Mesenchymal stem cell (in vitro differentiated cells and primary cell): ENCODE results near the gene KBTBD8.
A peak's percentile ranks its signal among the peaks of the same experiment; 100 is the strongest.

Experiments
- DNase-seq: peaks from one replicate; pipeline ENCODE4 v3.0.0-alpha.2; 2013
- H2AFZ ChIP-seq: one replicate; pipeline ENCODE4 v1.6.1; 2013; ENCODE audit warnings: low read depth, mild to moderate bottlenecking, control low read depth, inconsistent platforms, low read length, moderate library complexity
- H2AK5ac ChIP-seq: 2 replicates; pipeline ENCODE4 v1.6.1; 2013; ENCODE audit warnings: low read length, moderate library complexity, mild to moderate bottlenecking, inconsistent platforms; ENCODE audit not compliant: severe bottlenecking
- H2BK120ac ChIP-seq: one replicate; pipeline ENCODE4 v1.6.1; 2013; ENCODE audit warnings: low read depth, mild to moderate bottlenecking, inconsistent platforms, low read length, moderate library complexity
- H2BK12ac ChIP-seq, 2 experiments: one replicate each; pipeline ENCODE4 v1.6.1; 2013; ENCODE audit warnings: inconsistent platforms in 2 of 2, low read length in 2 of 2, mild to moderate bottlenecking in 2 of 2, moderate library complexity in 2 of 2, control low read depth in 1 of 2
- H2BK15ac ChIP-seq: one replicate; pipeline ENCODE4 v1.6.1; 2013; ENCODE audit warnings: mild to moderate bottlenecking, low read depth, inconsistent platforms; ENCODE audit not compliant: poor library complexity, severe bottlenecking
- H2BK5ac ChIP-seq: 2 replicates; pipeline ENCODE4 v1.6.1; 2013; ENCODE audit warnings: low read depth, mild to moderate bottlenecking, low read length, control low read depth, inconsistent platforms; ENCODE audit not compliant: poor library complexity, severe bottlenecking
- H3K14ac ChIP-seq, 2 experiments: one replicate each; pipeline ENCODE4 v1.6.1; 2013; ENCODE audit warnings: inconsistent platforms in 2 of 2, low read length in 2 of 2, control low read depth in 1 of 2, mild to moderate bottlenecking in 1 of 2, moderate library complexity in 1 of 2
- H3K18ac ChIP-seq, 2 experiments: one replicate each; pipeline ENCODE4 v1.6.1; 2013; ENCODE audit warnings: inconsistent platforms in 2 of 2, low read length in 2 of 2, control low read depth in 1 of 2, low read depth in 1 of 2, mild to moderate bottlenecking in 1 of 2
- H3K23ac ChIP-seq, 2 experiments: one replicate each; pipeline ENCODE4 v1.6.1; 2013; ENCODE audit warnings: inconsistent platforms in 2 of 2, low read length in 2 of 2, mild to moderate bottlenecking in 2 of 2, moderate library complexity in 2 of 2, control low read depth in 1 of 2
- H3K27ac ChIP-seq: 2 replicates; pipeline ENCODE4 v1.5.1; 2013; ENCODE audit warnings: mild to moderate bottlenecking, moderate library complexity, low read length, control low read depth, inconsistent platforms; ENCODE audit not compliant: poor library complexity, severe bottlenecking
- H3K27me3 ChIP-seq, 2 experiments: 2 replicates each; pipeline versions ENCODE4 v1.6.1 to v1.7.0; 2013; ENCODE audit warnings: low read length in 2 of 2, mild to moderate bottlenecking in 2 of 2, moderate library complexity in 2 of 2, control low read depth in 1 of 2, inconsistent platforms in 1 of 2; ENCODE audit not compliant: control insufficient read depth in 1 of 2, insufficient read depth in 1 of 2
- H3K36me3 ChIP-seq, 2 experiments: 2 replicates each; pipeline versions ENCODE4 v1.6.1 to v1.7.0; 2013; ENCODE audit warnings: low read length in 2 of 2, control low read depth in 1 of 2, inconsistent platforms in 1 of 2, low read depth in 1 of 2, mild to moderate bottlenecking in 1 of 2; ENCODE audit not compliant: insufficient read depth in 2 of 2, control insufficient read depth in 1 of 2
- H3K4ac ChIP-seq, 2 experiments: one replicate each; pipeline ENCODE4 v1.6.1; 2013; ENCODE audit warnings: inconsistent platforms in 2 of 2, low read length in 2 of 2, mild to moderate bottlenecking in 2 of 2, moderate library complexity in 2 of 2, control low read depth in 1 of 2, low read depth in 1 of 2
- H3K4me1 ChIP-seq: 2 replicates; pipeline ENCODE4 v1.6.1; 2013; ENCODE audit warnings: low read depth, low read length, control low read depth; ENCODE audit not compliant: control insufficient read depth, insufficient read depth
- H3K4me2 ChIP-seq: 2 replicates; pipeline ENCODE4 v1.6.1; 2013; ENCODE audit warnings: low read length, mild to moderate bottlenecking, inconsistent platforms; ENCODE audit not compliant: poor library complexity, severe bottlenecking
- H3K4me3 ChIP-seq, 2 experiments: 2 replicates each; pipeline versions ENCODE4 v1.5.1 to v1.7.0; 2013; ENCODE audit warnings: low read length in 2 of 2, mild to moderate bottlenecking in 2 of 2, control low read depth in 1 of 2, low read depth in 1 of 2; ENCODE audit not compliant: insufficient read depth in 1 of 2
- H3K79me1 ChIP-seq: replicated peaks from 2 replicates; pipeline ENCODE4 v1.6.1; 2013; ENCODE audit warnings: mild to moderate bottlenecking, control low read depth, low read length, inconsistent platforms; ENCODE audit not compliant: poor library complexity, severe bottlenecking
- H3K9ac ChIP-seq: 2 replicates; pipeline ENCODE4 v1.7.0; 2013; ENCODE audit warnings: mild to moderate bottlenecking, low read length, moderate library complexity
- H3K9me3 ChIP-seq: 2 replicates; pipeline ENCODE4 v1.7.0; 2013; ENCODE audit warnings: mild to moderate bottlenecking, low read length; ENCODE audit not compliant: control insufficient read depth
- H4K8ac ChIP-seq: one replicate; pipeline ENCODE4 v1.6.1; 2013; ENCODE audit warnings: inconsistent platforms, mild to moderate bottlenecking, low read length, moderate library complexity
- H4K91ac ChIP-seq: one replicate; pipeline ENCODE4 v1.6.1; 2013; ENCODE audit warnings: mild to moderate bottlenecking, low read length, inconsistent platforms
- WGBS: methylation state at CpG from one replicate; pipeline ENCODE4 v1.1.7; 2013; ENCODE audit warnings: mixed read lengths; 5-methylcytosine and 5-hydroxymethylcytosine counted together

KBTBD8 gene

DNA sequence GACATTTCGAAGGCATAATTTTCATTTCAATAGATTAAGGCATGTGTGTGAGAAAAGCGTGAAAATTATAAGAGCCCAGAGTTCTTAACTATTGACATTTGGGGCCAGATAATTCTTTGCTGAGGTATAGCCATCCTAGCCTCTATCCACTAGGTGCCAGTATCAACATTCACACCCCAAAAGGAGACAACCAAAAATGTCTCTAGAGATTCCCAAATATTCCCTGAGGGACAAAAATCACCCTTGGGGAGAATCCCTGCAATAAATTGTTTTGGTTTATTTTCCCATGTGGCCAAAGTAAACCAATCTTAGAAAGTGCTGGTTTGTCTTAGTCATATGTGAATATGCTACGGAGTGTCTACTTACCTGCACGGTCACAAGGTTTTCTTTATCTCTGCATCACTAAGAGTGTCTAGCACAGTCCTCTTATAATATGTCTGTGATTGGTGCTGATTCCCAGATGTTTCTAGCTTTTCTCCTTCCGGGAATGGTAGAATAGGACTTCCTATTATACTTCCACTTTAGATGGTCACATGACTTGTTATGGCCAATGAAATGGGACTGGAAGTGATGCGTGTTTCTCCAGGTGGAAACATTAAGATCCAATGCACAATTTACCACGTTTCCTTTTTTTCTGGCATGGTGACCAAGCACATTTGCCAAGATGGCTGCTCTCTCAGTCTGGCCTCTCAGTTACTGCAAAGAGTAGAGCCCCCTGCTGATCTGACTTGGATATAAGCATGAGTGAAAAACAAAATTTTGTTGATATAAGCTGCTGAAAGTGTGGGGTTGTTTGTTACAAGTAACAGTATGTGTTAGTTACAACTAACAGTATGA is 8.0 kb upstream of the KBTBD8 start:
- no peak overlapping the region for H3K4me3 ChIP-seq
- no peak overlapping the region for H3K23ac ChIP-seq
- no peak overlapping the region for H4K8ac ChIP-seq
- no peak overlapping the region for H3K27ac ChIP-seq
- no peak overlapping the region for H3K4ac ChIP-seq
- no peak overlapping the region for H2AFZ ChIP-seq
- no peaks in the 10 kb centered on the region for H3K36me3 ChIP-seq
- no peak overlapping the region for H3K18ac ChIP-seq
- H3K4me2 ChIP-seq, result no peak overlapping the region
- DNase-seq, result no peak
- no peak overlapping the region for H2AK5ac ChIP-seq
- H3K9me3 ChIP-seq, result no peaks in the 10 kb centered on the region
- no peak overlapping the region for H3K9ac ChIP-seq
- no peak overlapping the region for H2BK5ac ChIP-seq
- no peak overlapping the region for H2BK120ac ChIP-seq
- no peak overlapping the region for H4K91ac ChIP-seq
- H3K14ac ChIP-seq, result no peak overlapping the region
- no peaks in the 10 kb centered on the region for H3K27me3 ChIP-seq
- H2BK15ac ChIP-seq, result no peak overlapping the region
- 97% methylated on average over 6 of the region's 7 CpGs for WGBS
- no peaks in the 10 kb centered on the region for H3K79me1 ChIP-seq
- no peak overlapping the region for H2BK12ac ChIP-seq
- no peaks in the 10 kb centered on the region for H3K4me1 ChIP-seq

GRCh38 chr3:66991459-66991858 is 6.6 kb upstream of the KBTBD8 start:
- H3K4me3 ChIP-seq, result no peak overlapping the region
- no peak overlapping the region for H3K23ac ChIP-seq
- H3K27ac ChIP-seq, result no peak overlapping the region
- WGBS, result 75% methylated on average over 1 of the region's 1 CpG
- peak; percentile 38 for DNase-seq
- no peaks in the 10 kb centered on the region for H3K36me3 ChIP-seq
- H3K9me3 ChIP-seq, result no peaks in the 10 kb centered on the region
- H4K91ac ChIP-seq, result no peak overlapping the region
- no peaks in the 10 kb centered on the region for H3K79me1 ChIP-seq
- H3K27me3 ChIP-seq, result no peaks in the 10 kb centered on the region
- H3K4me1 ChIP-seq, result no peaks in the 10 kb centered on the region
- H2AK5ac ChIP-seq, result no peak overlapping the region
- no peak overlapping the region for H2BK15ac ChIP-seq
- no peak overlapping the region for H2BK12ac ChIP-seq
- H4K8ac ChIP-seq, result no peak overlapping the region
- no peak overlapping the region for H2BK5ac ChIP-seq
- H3K4me2 ChIP-seq, result no peak overlapping the region
- no peak overlapping the region for H2BK120ac ChIP-seq
- H3K4ac ChIP-seq, result no peak overlapping the region
- no peak overlapping the region for H3K18ac ChIP-seq
- no peak overlapping the region for H3K14ac ChIP-seq
- H2AFZ ChIP-seq, result no peak overlapping the region
- H3K9ac ChIP-seq, result no peak overlapping the region

DNA sequence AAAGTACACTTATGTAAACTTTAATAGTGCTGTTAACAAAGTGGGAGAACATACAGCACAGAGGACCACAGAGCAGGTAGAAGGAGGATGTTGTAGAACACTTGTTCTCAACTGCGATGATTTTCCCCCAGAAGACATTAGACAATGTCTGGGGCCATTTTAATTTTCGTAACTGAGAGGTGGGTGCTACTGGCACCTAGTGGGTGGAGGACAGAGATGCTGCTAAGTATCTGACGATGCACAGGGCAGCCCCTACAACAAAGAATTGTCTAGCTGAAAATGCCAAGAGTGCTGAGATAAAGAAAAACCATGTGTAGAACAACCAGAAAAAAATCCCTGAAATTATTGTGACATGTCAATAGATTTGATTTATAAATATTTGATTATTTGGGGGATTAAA is 5.0 kb upstream of the KBTBD8 start:
- 83% methylated on average over 3 of the region's 3 CpGs for WGBS
- Histone ChIP-seq H3K4me1 (peaks cover 4% of the 10 kb centered on the region), H3K79me1 (no peaks in the 10 kb centered on the region), H4K91ac (no peak overlapping the region), H3K4me3 (no peak overlapping the region), H3K27me3 (no peaks in the 10 kb centered on the region), H2BK12ac (no peak overlapping the region), H2BK120ac (no peak overlapping the region), H2AFZ (no peak overlapping the region), H3K9ac (no peak overlapping the region), H3K23ac (no peak overlapping the region), H2AK5ac (no peak overlapping the region), H3K36me3 (no peaks in the 10 kb centered on the region), H3K27ac (no peak overlapping the region), H2BK15ac (no peak overlapping the region), H3K14ac (no peak overlapping the region), H3K18ac (no peak overlapping the region), H3K4me2 (no peak overlapping the region), H3K4ac (no peak overlapping the region), H2BK5ac (no peak overlapping the region), H4K8ac (no peak overlapping the region), H3K9me3 (no peaks in the 10 kb centered on the region)
- DNase-seq, result no peak

GRCh38 chr3:66994588-66994987 is 3.5 kb upstream of the KBTBD8 start:
- H3K18ac ChIP-seq, result no peak overlapping the region
- peaks cover 7% of the 10 kb centered on the region for H3K79me1 ChIP-seq
- no peaks in the 10 kb centered on the region for H3K27me3 ChIP-seq
- no peak overlapping the region for H2AFZ ChIP-seq
- H3K4ac ChIP-seq, result no peak overlapping the region
- H3K9me3 ChIP-seq, result no peaks in the 10 kb centered on the region
- H3K9ac ChIP-seq, result no peak overlapping the region
- no peak overlapping the region for H3K27ac ChIP-seq
- no peak overlapping the region for H3K4me3 ChIP-seq
- no peak overlapping the region for H2AK5ac ChIP-seq
- no peak overlapping the region for H4K91ac ChIP-seq
- DNase-seq, result no peak
- H2BK5ac ChIP-seq, result no peak overlapping the region
- H2BK120ac ChIP-seq, result no peak overlapping the region
- H4K8ac ChIP-seq, result no peak overlapping the region
- no peak overlapping the region for H2BK15ac ChIP-seq
- H3K23ac ChIP-seq, result no peak overlapping the region
- WGBS, result no CpG with 5 or more reads among the region's 1 CpG
- no peak overlapping the region for H3K14ac ChIP-seq
- H3K36me3 ChIP-seq, result no peaks in the 10 kb centered on the region
- no peak overlapping the region for H2BK12ac ChIP-seq
- H3K4me2 ChIP-seq, result no peak overlapping the region
- peaks cover 4% of the 10 kb centered on the region for H3K4me1 ChIP-seq
